Thoracic aorta (tissue), 2 donors: ENCODE results near the gene RPS27L. TPM values are rescaled to one million over a fixed set of nuclear protein-coding genes. Genes with fewer than 3 reads are reported as not detected.

Experiments used
- ATAC-seq: fragments of 150-250 bp; one replicate; pipeline ENCODE4 v1.8.0; 2017; ENCODE audit warnings: low read depth; ENCODE audit not compliant: insufficient number of reproducible peaks, low FRiP score
- DNase-seq: peaks from one replicate; pipeline ENCODE4 v3.0.0-alpha.2; 2020; ENCODE audit warnings: low spot score
- H3K27ac ChIP-seq, 2 donors: fragments of 200-600 bp; sonication (generic); 1 replicate in 1 of 2; 2 replicates in 1 of 2; pipeline ENCODE4 v1.5.1; 2016; ENCODE audit warnings: mild to moderate bottlenecking in 2 of 2, moderate library complexity in 2 of 2
- H3K27me3 ChIP-seq: fragments of 200-600 bp; sonication (generic); replicated peaks from 2 replicates; pipeline ENCODE4 v1.6.0; 2016; ENCODE audit warnings: mild to moderate bottlenecking; ENCODE audit not compliant: insufficient read depth
- H3K36me3 ChIP-seq: fragments of 200-600 bp; sonication (generic); one replicate; pipeline ENCODE4 v1.5.1; 2016
- H3K4me1 ChIP-seq, 2 donors: fragments of 200-600 bp; sonication (generic); 1 replicate in 1 of 2; 2 replicates in 1 of 2; pipeline versions ENCODE4 v1.5.1 to v1.6.0; 2016; ENCODE audit warnings: low read depth in 2 of 2, mild to moderate bottlenecking in 1 of 2; ENCODE audit not compliant: control insufficient read depth in 1 of 2
- H3K4me3 ChIP-seq: fragments of 200-600 bp; sonication (generic); 2 replicates; pipeline ENCODE4 v1.5.1; 2016; ENCODE audit warnings: mild to moderate bottlenecking
- H3K9me3 ChIP-seq: fragments of 200-600 bp; sonication (generic); 2 replicates; pipeline ENCODE4 v1.5.1; 2016
- CTCF ChIP-seq: fragments of 200-600 bp; sonication (generic); IDR thresholded peaks from one replicate; pipeline ENCODE4 v1.5.1; 2019; ENCODE audit warnings: antibody characterized with exemption
- total RNA-seq, 2 donors: library from RNA; depleted of rRNA; stranded (reverse); fragments of >200 nt; gene quantifications; one replicate each; pipeline versions ENCODE4 v1.1.0 to v1.2.3, GENCODE V29; 2016

The RPS27L gene
- total RNA-seq, 2 donors from 2014 or later, result 40.1 to 120 TPM

DNA sequence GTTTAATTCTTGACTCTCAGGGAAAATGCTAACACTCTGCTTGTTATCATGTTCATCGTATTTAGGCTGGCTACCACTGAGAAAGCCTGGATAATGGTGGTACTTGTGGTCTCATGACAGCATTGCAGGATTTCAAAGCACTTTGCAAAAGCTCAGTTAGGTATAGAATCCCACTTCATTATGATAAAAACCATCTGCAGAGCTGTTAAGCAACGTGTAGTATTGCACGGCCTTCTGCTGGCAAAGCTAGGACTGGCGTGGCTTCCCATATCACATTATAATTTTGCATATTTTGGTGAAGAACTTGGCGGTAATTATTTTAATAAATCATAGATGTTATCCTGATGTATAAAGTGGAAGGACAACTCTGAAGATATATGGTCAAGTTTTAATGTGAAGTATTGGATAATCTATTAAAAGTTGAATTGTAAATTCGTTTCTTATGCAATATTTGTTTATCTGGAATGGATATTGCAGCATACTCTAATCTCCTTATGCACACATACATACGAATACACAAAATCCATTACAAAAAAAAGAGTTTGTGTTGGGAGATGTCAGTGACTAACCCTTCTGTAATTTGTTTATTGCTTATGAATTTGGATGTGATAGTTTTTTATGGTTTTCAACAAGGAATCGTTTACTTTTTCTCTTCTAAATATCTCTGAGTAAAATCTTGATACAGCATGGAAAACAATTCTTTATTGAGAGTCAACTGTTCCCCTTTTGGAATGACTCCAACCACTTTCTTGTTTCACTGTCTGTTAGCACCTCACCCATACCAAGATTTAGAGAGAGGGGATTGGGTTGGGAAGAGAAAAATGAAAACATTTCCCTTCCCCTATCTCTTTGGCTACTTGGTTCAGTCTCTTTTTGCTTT lies 41.3 kb upstream of the RPS27L start:
- no peak for ATAC-seq
- no peak overlapping the region for H3K4me3 ChIP-seq

GRCh38 chr15:63197626-63198025 lies 40.3 kb upstream of the RPS27L start:
- H3K27ac ChIP-seq, result no peak overlapping the region
- ATAC-seq, result no peak
- H3K27me3 ChIP-seq, result no peaks in the 10 kb centered on the region
- peaks cover 24 to 53% of the 10 kb centered on the region in 2 donors for H3K4me1 ChIP-seq
- H3K9me3 ChIP-seq, result no peaks in the 10 kb centered on the region
- no peak overlapping the region for H3K4me3 ChIP-seq
- no peak for DNase-seq
- H3K36me3 ChIP-seq, result no peaks in the 10 kb centered on the region
- TF ChIP-seq CTCF, result no peak

More for the DNA sequence above, 41.3 kb upstream of the RPS27L start:
- TF ChIP-seq CTCF, result no peak
- no peaks in the 10 kb centered on the region for H3K9me3 ChIP-seq
- H3K27me3 ChIP-seq, result no peaks in the 10 kb centered on the region
- H3K4me1 ChIP-seq, result peaks cover 21 to 57% of the 10 kb centered on the region in 2 donors
- H3K27ac ChIP-seq, result no peak overlapping the region
- DNase-seq, result no peak
- H3K36me3 ChIP-seq, result no peaks in the 10 kb centered on the region

DNA sequence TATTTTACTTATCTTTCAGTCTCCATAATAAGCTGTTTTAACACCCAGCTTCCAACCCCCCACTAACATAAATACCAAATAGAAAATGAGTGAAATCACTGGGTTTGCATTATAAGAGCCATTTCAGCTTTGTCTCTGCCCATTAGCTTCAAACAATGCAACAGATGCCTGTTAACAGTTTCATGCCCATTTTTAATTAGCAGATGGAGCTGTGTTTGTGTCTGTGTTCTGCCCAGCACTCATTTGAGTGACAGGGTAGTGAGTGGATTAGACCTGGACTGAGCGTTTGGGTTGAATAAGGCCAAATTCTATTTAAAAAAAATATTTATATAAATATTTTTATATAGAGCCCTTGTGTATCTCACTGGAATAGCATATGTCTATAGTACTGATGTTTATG lies 39.6 kb upstream of the RPS27L start:
- no peaks in the 10 kb centered on the region for H3K9me3 ChIP-seq
- H3K36me3 ChIP-seq, result no peaks in the 10 kb centered on the region
- H3K27ac ChIP-seq, result no peak overlapping the region
- no peak for TF ChIP-seq CTCF
- H3K27me3 ChIP-seq, result no peaks in the 10 kb centered on the region
- no peak overlapping the region for H3K4me3 ChIP-seq
- DNase-seq, result no peak
- H3K4me1 ChIP-seq, result peaks cover 28 to 53% of the 10 kb centered on the region in 2 donors
- no peak for ATAC-seq

DNA sequence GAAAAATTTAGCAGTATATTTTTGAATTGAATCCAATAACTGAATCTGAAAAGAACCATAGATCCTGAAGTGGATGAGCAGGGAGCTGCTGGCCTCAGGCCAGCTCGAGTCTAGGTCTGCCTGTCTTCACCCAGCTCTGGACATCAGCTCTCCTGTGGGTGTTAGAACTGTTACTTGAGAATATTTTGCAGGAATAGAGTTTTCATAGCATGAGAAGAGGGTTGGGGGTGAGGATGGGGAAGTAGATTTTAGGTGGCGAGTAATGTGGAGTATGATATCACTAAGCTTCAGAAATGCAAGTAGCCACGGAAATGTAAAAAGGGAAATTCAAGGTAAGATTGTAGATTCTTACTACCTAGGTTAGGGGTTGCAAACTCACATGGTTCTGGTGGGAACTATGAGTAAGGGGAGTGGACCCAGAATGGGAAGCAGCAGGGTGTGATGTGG lies 38.3 kb upstream of the RPS27L start:
- no peak overlapping the region for H3K4me3 ChIP-seq
- peak overlapping the region in 1 of 2 donors; percentile 26 for H3K27ac ChIP-seq
- no peak for ATAC-seq
- no peaks in the 10 kb centered on the region for H3K36me3 ChIP-seq
- TF ChIP-seq CTCF, result no peak
- H3K4me1 ChIP-seq, result peaks cover 33 to 65% of the 10 kb centered on the region in 2 donors
- H3K27me3 ChIP-seq, result no peaks in the 10 kb centered on the region
- H3K9me3 ChIP-seq, result no peaks in the 10 kb centered on the region
- no peak for DNase-seq

- peaks cover 33 to 66% of the 10 kb centered on the region in 2 donors for H3K4me1 ChIP-seq
These were observed 37.7 kb upstream of the RPS27L start for GRCh38 chr15:63194880-63195568.

More at GRCh38 chr15:63194880-63195568, 37.7 kb upstream of the RPS27L start:
- no peak for TF ChIP-seq CTCF
- ATAC-seq (no peak), DNase-seq (no peak)
- Histone ChIP-seq H3K27me3 (no peaks in the 10 kb centered on the region), H3K9me3 (no peaks in the 10 kb centered on the region), H3K27ac (peak overlapping the region; percentile 17 to 26), H3K36me3 (no peaks in the 10 kb centered on the region), H3K4me3 (peak overlapping the region; percentile 3)
